Fibroblast of pulmonary artery (primary cell): ENCODE data around the gene FOXK2.
"Not testable (repeated sequence)": the region's sequence is repeated elsewhere in the genome, so short reads cannot be mapped to it uniquely, and the experiment has no call there.

Experiments used
- DNase-seq: peaks from one replicate; pipeline ENCODE4 v3.0.0-alpha.2; 2010; ENCODE audit warnings: low read depth
- H3K4me3 ChIP-seq: replicated peaks from 2 replicates; pipeline ENCODE4 v1.5.1; 2011; ENCODE audit warnings: low read depth, mild to moderate bottlenecking, control low read depth, low read length, moderate library complexity
- CTCF ChIP-seq: IDR thresholded peaks from 2 replicates; pipeline ENCODE4 v1.5.1; 2011; ENCODE audit warnings: mild to moderate bottlenecking, control low read depth, low read length, inconsistent platforms; ENCODE audit errors: missing control alignments

FOXK2 gene

GRCh38 chr17:82566129-82566960 lies 46.8 kb downstream of the FOXK2 start:
- TF ChIP-seq CTCF = no peak
- no peak for DNase-seq
- H3K4me3 ChIP-seq = no peak overlapping the region

- TF ChIP-seq CTCF = no peak
- no peak overlapping the region for H3K4me3 ChIP-seq
- no peak for DNase-seq
Measured at GRCh38 chr17:82567286-82567685, 47.8 kb downstream of the FOXK2 start.

- no peak for TF ChIP-seq CTCF
- DNase-seq = no peak
- no peak overlapping the region for H3K4me3 ChIP-seq
Measured at GRCh38 chr17:82568997-82569393, 49.5 kb downstream of the FOXK2 start.

- no peak for DNase-seq
- no peak for TF ChIP-seq CTCF
- no peak overlapping the region for H3K4me3 ChIP-seq
Measured at GRCh38 chr17:82569621-82570020, 50.1 kb downstream of the FOXK2 start.

- H3K4me3 ChIP-seq = no peak overlapping the region
- TF ChIP-seq CTCF = no peak
- DNase-seq = no peak
Measured at GRCh38 chr17:82570277-82570676, 50.7 kb downstream of the FOXK2 start.

GRCh38 chr17:82571855-82572254 lies 52.3 kb downstream of the FOXK2 start:
- no peak for TF ChIP-seq CTCF
- no peak overlapping the region for H3K4me3 ChIP-seq

GRCh38 chr17:82574041-82574440 lies 54.5 kb downstream of the FOXK2 start:
- DNase-seq = no peak
- TF ChIP-seq CTCF = no peak
- no peak overlapping the region for H3K4me3 ChIP-seq

More at GRCh38 chr17:82571855-82572254, 52.3 kb downstream of the FOXK2 start:
- no peak for DNase-seq

GRCh38 chr17:82575581-82576221 lies 56.2 kb downstream of the FOXK2 start:
- DNase-seq, H3K4me3 ChIP-seq: not testable (repeated sequence)
